KG1 (cell line): ENCODE measurements around the gene AIFM3.
"Not testable (repeated sequence)": the region's sequence is repeated elsewhere in the genome, so short reads cannot be mapped to it uniquely, and the experiment has no call there.

Experiments used
- DNase-seq: peaks from one replicate; lab custom pipeline; 2025; lab: John Stamatoyannopoulos, UW

The AIFM3 gene, protein sequence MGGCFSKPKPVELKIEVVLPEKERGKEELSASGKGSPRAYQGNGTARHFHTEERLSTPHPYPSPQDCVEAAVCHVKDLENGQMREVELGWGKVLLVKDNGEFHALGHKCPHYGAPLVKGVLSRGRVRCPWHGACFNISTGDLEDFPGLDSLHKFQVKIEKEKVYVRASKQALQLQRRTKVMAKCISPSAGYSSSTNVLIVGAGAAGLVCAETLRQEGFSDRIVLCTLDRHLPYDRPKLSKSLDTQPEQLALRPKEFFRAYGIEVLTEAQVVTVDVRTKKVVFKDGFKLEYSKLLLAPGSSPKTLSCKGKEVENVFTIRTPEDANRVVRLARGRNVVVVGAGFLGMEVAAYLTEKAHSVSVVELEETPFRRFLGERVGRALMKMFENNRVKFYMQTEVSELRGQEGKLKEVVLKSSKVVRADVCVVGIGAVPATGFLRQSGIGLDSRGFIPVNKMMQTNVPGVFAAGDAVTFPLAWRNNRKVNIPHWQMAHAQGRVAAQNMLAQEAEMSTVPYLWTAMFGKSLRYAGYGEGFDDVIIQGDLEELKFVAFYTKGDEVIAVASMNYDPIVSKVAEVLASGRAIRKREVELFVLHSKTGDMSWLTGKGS

GRCh38 chr22:20966883-20967696 is at the start of gene AIFM3:
Gene AIFM3, plus strand, starts transcription at chr22:20967255. Its CDS starts 690 bp downstream, at chr22:20967945.
- DNase-seq, result no peak

DNA sequence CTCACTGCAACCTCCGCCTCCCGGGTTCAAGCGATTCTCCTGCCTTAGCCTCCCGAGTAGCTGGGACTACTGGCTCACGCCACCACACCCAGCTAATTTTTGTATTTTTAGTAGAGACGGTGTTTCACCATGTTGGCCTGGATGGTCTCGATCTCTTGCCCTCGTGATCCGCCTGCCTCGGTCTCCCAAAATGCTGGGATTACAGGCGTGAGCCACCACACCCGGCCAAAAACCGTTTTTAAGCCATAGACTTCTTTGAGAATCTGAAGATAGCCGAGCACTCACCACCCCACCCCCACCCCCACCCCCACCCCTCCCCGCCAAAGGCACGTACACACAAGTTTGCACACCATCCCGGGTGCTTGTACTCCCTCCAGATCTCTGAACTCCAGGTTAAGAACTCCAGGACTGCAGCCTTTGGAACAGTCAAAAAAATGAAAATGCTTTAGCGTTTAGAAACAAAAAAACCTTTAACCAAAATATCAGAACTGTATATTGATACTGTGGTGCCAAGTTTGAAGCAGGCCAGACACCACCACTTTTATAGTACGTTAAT is 48.3 kb upstream of the AIFM3 start:
- DNase-seq, result no peak

GRCh38 chr22:20919718-20920117 is 47.3 kb upstream of the AIFM3 start:
- no peak for DNase-seq

- DNase-seq, result no peak
These were observed 46.2 kb upstream of the AIFM3 start for GRCh38 chr22:20920881-20921203.

GRCh38 chr22:20922141-20922751 is 44.8 kb upstream of the AIFM3 start:
- DNase-seq, result no peak

GRCh38 chr22:20926243-20926642 is 40.8 kb upstream of the AIFM3 start:
- DNase-seq, result no peak

DNA sequence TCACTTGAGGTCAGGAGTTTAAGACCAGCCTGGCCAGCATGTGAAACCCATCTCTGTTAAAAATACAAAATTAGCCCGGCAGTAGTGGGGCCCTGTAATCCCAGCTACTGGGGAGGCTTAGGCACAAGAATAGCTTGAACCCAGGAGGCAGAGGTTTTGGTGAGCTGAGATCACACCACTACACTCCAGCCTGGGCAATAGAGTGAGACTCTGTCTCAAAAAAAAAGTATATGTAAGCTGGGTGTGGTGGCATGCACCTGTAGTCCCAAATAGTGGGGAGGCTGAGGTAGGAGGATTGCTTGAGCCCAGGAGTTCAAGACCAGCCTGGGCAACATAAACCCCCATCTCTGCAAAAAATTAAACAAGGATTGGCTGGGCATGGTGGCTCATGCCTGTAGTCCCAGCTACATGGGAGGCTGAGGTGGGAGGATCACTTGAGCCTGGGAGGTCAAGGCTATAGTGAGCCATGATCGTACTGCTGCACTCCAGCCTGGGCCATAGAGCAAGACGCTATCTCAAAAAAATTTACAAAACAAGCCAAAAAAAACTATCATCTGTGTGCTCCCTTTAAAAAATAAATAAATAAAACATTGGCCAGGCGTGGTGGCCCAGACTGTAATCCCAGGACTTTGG is 39.0 kb upstream of the AIFM3 start:
- DNase-seq, result no peak

DNA sequence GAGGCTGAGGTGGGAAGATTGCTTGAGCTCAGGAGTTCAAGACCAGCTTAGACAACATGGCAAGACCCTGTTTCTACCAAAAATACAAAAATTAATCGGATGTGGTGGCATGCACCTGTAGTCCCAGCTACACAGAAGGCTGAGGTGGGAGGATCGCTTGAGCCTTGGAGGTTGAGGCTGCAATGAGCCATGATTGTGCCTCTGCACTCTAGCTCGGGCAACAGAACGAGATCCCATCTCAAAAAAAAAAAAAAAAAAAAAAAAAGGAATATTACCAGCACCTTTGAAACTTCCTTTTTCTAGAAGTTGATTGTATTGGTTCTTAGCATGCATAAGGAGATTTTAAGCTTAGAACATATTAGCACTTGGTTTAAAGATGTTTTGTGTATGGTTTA is 38.5 kb upstream of the AIFM3 start:
- no peak for DNase-seq

DNA sequence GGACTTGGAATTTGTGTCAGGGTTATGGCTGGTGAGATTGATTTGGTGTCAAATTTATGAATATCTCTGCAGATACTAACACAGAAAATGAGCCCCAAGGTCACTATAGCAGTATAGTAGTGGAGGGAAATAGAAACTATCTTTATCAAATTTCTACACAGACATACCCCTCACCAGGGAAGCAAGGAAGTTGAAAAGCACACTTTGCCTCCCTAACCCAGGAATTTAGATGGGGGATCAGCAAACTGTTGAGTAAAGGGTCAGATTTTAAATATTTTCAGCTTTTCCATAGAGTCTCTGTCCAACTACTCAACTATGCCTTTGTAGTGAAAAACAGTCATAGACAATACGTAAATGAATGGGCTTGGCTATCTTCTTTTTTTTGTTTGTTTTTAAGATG is 37.1 kb upstream of the AIFM3 start:
- no peak for DNase-seq

DNA sequence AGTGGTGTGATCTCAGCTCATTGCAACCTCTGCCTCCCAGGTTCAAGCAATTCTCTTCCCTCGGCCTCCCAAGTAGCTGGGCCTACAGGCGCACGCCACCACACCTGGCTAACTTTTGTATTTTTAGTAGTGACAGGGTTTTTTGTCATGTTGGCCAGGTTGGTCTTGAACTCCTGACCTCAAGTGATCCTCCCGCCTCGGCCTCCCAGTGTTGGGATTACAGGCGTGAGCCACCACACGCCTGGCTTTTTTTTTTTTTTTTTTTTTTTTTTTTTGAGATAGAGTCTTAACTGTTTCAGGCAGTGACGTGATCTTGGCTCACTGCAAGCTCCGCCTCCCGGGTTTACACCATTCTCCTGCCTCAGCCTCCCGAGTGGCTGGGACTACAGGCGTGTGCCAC is 36.6 kb upstream of the AIFM3 start:
- DNase-seq, result not testable (repeated sequence)

GRCh38 chr22:20931126-20931654 is 35.9 kb upstream of the AIFM3 start:
- no peak for DNase-seq

- no peak for DNase-seq
These were observed 33.1 kb upstream of the AIFM3 start for GRCh38 chr22:20933910-20934309.

- DNase-seq, result not testable (repeated sequence)
These were observed 32.0 kb upstream of the AIFM3 start for GRCh38 chr22:20935049-20935448.

- DNase-seq, result not testable (repeated sequence)
These were observed 31.1 kb upstream of the AIFM3 start for GRCh38 chr22:20935780-20936539.

DNA sequence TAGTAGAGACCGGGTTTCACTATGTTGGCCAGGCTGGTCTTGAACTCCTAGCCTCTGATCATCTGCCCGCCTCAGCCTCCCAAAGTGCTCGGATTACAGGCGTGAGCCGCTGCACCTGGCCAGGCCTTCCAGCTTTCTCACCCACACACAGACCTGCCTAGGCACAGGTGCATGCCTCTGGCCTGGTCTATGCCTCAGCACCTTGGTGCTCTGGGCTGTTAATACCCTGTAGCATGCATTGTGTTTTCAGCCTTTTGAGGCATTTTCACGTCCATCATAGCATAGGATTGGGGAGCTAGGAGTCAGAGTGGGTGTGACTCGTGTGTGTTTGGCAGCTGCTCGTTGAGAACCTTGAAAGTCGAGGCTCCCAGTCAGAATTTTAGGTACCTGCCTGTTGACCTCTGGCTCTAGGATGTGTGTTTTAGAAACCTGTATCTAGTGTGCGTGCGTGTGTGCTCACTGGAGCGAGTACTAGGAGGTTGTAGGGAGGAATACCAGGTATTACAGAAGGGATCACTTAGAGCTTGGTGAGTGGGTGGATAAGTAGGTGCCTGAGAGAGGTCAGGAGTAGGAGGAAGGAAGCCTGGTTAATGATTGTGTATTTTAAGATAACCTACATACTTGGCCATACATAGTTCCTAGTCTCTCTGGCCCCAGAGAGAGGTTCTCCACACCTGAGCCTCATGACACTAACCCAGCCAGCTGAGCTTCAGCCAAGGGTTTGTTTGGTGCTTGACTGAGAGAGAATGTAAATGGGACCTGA is 29.8 kb upstream of the AIFM3 start:
- DNase-seq, result no peak

- DNase-seq, result no peak
These were observed 29.0 kb upstream of the AIFM3 start for GRCh38 chr22:20937794-20938671.

DNA sequence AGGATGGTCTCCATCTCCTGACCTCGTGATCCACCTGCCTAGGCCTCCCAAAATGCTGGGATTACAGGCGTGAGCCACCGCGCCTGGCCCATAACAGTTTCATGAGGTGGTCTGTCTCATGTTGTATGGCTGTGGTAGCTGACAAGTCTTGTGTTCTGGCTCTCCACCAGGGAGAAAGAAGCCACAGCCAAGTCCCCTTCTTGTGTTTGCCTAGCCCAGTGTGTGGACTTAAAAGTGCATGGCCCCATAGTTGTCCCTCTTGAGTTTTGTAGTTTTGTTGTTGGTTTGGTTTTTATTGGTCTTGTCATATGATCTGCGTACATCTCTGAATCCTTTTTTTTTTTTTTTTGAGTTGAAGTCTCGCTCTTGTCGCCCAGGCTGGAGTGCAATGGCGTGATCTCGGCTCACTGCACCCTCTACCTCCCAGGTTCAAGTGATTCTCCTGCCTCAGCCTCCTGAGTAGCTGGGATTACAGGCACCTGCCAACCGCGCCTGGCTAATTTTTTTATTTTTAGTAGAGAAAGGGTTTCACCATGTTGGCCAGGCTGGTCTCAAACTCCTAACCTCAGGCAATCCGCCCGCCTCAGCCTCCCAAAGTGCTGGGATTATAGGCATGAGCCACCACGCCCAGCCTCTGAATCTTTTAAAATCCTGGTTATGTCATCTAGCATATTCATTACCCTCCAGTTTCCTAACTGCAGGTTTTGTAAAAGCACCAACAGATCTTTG is 27.4 kb upstream of the AIFM3 start:
- not testable (repeated sequence) for DNase-seq

- no peak for DNase-seq
These were observed 26.8 kb upstream of the AIFM3 start for GRCh38 chr22:20940186-20940651.
